ENCODE results near the gene POLR1D.

The POLR1D gene

DNA sequence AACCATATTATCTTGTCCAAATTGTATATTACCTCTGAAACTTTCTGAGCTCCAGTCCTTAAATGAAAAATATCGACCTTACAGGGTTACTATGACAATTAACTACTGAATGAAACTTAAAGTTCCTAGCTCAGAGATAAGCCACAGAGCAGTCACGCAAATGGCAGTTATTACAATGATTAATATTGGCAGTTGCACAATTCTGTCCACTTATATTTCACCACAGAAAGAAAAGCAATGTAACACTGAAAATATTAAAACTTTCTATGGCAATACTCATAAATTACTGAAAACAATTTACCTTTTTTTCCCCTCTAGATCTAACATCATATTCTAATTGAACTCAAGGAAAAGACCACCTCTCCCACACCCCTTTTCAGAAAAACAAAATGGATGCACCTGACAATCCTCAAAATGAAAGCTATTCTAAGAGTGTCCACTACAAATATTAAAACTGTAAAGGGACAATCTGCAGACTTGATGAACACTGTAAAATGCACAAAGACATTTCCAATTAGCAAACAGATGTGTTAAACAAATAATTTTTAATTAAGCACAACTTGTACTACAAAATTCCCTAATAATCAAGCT, 16.0 kb upstream of the POLR1D start:
- no peak overlapping the region for H3K27ac ChIP-seq (replicated peaks)
- no peaks in the 10 kb centered on the region for H3K27me3 ChIP-seq (ENCODE audit: insufficient read depth, poor library complexity, severe bottlenecking)
- TF ChIP-seq SPI1 (IDR thresholded peaks at IDR 0.05; ENCODE audit: borderline replicate concordance, low read depth) (no peak), POLR2AphosphoS5 (IDR thresholded peaks at IDR 0.05; ENCODE audit: low read depth) (no peak), GABPA (IDR thresholded peaks at IDR 0.05; ENCODE audit: low read depth) (no peak)
- TF ChIP-seq, protein P1, sequence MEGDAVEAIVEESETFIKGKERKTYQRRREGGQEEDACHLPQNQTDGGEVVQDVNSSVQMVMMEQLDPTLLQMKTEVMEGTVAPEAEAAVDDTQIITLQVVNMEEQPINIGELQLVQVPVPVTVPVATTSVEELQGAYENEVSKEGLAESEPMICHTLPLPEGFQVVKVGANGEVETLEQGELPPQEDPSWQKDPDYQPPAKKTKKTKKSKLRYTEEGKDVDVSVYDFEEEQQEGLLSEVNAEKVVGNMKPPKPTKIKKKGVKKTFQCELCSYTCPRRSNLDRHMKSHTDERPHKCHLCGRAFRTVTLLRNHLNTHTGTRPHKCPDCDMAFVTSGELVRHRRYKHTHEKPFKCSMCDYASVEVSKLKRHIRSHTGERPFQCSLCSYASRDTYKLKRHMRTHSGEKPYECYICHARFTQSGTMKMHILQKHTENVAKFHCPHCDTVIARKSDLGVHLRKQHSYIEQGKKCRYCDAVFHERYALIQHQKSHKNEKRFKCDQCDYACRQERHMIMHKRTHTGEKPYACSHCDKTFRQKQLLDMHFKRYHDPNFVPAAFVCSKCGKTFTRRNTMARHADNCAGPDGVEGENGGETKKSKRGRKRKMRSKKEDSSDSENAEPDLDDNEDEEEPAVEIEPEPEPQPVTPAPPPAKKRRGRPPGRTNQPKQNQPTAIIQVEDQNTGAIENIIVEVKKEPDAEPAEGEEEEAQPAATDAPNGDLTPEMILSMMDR (IDR thresholded peaks at IDR 0.05; ENCODE audit: insufficient read depth, low read length) = no peak
- TF ChIP-seq, protein P2, sequence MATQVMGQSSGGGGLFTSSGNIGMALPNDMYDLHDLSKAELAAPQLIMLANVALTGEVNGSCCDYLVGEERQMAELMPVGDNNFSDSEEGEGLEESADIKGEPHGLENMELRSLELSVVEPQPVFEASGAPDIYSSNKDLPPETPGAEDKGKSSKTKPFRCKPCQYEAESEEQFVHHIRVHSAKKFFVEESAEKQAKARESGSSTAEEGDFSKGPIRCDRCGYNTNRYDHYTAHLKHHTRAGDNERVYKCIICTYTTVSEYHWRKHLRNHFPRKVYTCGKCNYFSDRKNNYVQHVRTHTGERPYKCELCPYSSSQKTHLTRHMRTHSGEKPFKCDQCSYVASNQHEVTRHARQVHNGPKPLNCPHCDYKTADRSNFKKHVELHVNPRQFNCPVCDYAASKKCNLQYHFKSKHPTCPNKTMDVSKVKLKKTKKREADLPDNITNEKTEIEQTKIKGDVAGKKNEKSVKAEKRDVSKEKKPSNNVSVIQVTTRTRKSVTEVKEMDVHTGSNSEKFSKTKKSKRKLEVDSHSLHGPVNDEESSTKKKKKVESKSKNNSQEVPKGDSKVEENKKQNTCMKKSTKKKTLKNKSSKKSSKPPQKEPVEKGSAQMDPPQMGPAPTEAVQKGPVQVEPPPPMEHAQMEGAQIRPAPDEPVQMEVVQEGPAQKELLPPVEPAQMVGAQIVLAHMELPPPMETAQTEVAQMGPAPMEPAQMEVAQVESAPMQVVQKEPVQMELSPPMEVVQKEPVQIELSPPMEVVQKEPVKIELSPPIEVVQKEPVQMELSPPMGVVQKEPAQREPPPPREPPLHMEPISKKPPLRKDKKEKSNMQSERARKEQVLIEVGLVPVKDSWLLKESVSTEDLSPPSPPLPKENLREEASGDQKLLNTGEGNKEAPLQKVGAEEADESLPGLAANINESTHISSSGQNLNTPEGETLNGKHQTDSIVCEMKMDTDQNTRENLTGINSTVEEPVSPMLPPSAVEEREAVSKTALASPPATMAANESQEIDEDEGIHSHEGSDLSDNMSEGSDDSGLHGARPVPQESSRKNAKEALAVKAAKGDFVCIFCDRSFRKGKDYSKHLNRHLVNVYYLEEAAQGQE (IDR thresholded peaks at IDR 0.05; ENCODE audit: insufficient replicate concordance, low read depth) = no peak
- DNase-seq (ENCODE audit: low read depth in 1 of 2, low spot score in 1 of 2) = no peak
- H3K4me3 ChIP-seq (replicated peaks; ENCODE audit: insufficient read depth, low read length) = no peak overlapping the region

DNA sequence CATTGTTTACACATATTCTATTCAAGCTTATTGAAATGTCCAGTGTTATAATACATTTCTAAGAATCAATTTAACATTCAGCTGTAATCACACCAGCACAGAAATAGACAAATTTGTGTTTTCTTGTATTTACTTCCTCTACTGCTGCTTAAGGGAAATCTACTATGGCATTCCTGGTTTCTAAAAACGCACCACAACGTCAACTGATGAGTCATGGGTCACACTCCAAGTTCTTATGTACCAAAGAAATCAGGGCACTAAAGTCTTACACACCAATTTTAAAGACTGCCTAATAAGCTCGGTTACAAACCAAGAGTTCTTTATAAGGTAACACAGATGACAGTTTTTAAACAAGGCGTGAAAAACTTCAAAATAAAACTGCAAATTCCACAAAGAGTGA, 14.6 kb upstream of the POLR1D start:
- no peak overlapping the region for H3K4me3 ChIP-seq (replicated peaks; ENCODE audit: insufficient read depth, low read length)
- H3K27me3 ChIP-seq (ENCODE audit: insufficient read depth, poor library complexity, severe bottlenecking) = no peaks in the 10 kb centered on the region
- no peak for TF ChIP-seq POLR2AphosphoS5 (IDR thresholded peaks at IDR 0.05; ENCODE audit: low read depth)
- no peak for DNase-seq (ENCODE audit: low read depth in 1 of 2, low spot score in 1 of 2)
- H3K27ac ChIP-seq (replicated peaks) = no peak overlapping the region

DNA sequence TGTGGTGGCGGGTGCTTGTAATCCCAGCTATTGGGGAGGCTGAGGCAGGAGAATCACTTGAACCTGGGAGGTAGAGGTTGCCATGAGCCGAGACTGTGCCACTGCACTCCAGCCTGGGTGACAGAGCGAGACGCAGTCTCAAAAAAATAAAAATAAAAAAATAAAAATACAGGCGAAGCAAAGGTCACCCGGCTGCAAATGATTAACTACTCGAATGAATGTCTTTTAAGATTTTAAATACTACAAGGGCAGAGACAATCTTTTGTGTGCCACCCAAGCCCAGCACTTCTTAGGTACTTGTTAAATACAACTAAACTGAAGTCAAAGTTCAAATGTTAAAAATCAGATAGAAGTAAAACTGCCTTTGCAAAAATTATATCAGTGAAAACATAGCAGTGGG, 8.1 kb upstream of the POLR1D start:
- H3K27me3 ChIP-seq (ENCODE audit: insufficient read depth, poor library complexity, severe bottlenecking) = no peaks in the 10 kb centered on the region
- DNase-seq (ENCODE audit: low read depth in 1 of 2, low spot score in 1 of 2) = no peak
- H3K27ac ChIP-seq (replicated peaks) = no peak overlapping the region
- TF ChIP-seq, protein P2 (IDR thresholded peaks at IDR 0.05; ENCODE audit: insufficient replicate concordance, low read depth) = no peak
- TF ChIP-seq GABPA (IDR thresholded peaks at IDR 0.05; ENCODE audit: low read depth) (no peak), POLR2AphosphoS5 (IDR thresholded peaks at IDR 0.05; ENCODE audit: low read depth) (no peak), SPI1 (IDR thresholded peaks at IDR 0.05; ENCODE audit: borderline replicate concordance, low read depth) (no peak)
- TF ChIP-seq, protein P1 (IDR thresholded peaks at IDR 0.05; ENCODE audit: insufficient read depth, low read length) = no peak
- no peak overlapping the region for H3K4me3 ChIP-seq (replicated peaks; ENCODE audit: insufficient read depth, low read length)

DNA sequence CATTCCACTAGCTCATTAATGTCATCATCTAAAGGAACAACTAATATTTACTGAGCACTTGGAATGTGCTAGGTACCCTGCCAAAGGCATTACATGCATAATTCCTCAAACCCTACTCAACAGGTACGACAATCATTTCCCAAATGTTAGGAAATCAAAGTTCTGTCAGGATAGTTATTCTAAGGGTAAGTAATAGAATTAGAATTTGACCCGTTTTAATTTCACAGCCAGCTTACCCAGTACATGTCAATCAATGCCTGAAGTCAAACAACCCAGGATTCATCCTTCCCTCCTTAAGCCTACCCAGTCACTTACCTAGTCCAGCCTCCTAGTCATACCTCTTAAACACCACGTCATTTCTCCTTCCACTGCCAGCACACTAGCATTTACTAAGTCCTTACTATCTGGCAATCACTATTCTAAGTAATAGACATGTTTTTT, 3.8 kb upstream of the POLR1D start:
- Histone ChIP-seq H3K27me3 (ENCODE audit: insufficient read depth, poor library complexity, severe bottlenecking) (no peaks in the 10 kb centered on the region), H3K27ac (replicated peaks) (no peak overlapping the region), H3K4me3 (replicated peaks; ENCODE audit: insufficient read depth, low read length) (no peak overlapping the region)
- TF ChIP-seq POLR2AphosphoS5 (IDR thresholded peaks at IDR 0.05; ENCODE audit: low read depth) (no peak), GABPA (IDR thresholded peaks at IDR 0.05; ENCODE audit: low read depth) (no peak), SPI1 (IDR thresholded peaks at IDR 0.05; ENCODE audit: borderline replicate concordance, low read depth) (no peak)
- TF ChIP-seq, protein P1 (IDR thresholded peaks at IDR 0.05; ENCODE audit: insufficient read depth, low read length) = no peak
- TF ChIP-seq, protein P2 (IDR thresholded peaks at IDR 0.05; ENCODE audit: insufficient replicate concordance, low read depth) = no peak
- DNase-seq (ENCODE audit: low read depth in 1 of 2, low spot score in 1 of 2) = no peak
